Activated CD4-positive, alpha-beta memory T cell treated with anti-CD3 and anti-CD28 coated beads, Interleukin-2, amount 10 ng/mL, durations not matched to agents 7 days and 5 days (primary cell): ENCODE data around the gene FAM227A. TPM values are rescaled to one million over a fixed set of nuclear protein-coding genes. Genes with fewer than 3 reads are reported as not detected.
"Not testable (repeated sequence)": the region's sequence is repeated elsewhere in the genome, so short reads cannot be mapped to it uniquely, and the experiment has no call there.

Experiments
- CTCF ChIA-PET: fragments of 350-600 bp; sonication (Branson Sonifier 250); formaldehyde crosslinking; loops from one replicate; lab custom pipeline; 2021; ENCODE audit warnings: antibody characterized with exemption, inconsistent platforms; lab: Charles Lee
- POLR2A ChIA-PET: fragments of 350-600 bp; sonication (Branson Sonifier 250); formaldehyde crosslinking; loops from one replicate; lab custom pipeline; 2021; ENCODE audit warnings: antibody characterized with exemption; lab: Charles Lee
- DNase-seq: peaks from one replicate; pipeline ENCODE4 v3.0.0-alpha.2; 2020
- H3K27ac Mint-ChIP-seq: one replicate; pipeline ENCODE4 v1.8.0; 2021; ENCODE audit warnings: mild to moderate bottlenecking, mixed read lengths
- H3K27me3 Mint-ChIP-seq: one replicate; pipeline ENCODE4 v1.8.0; 2021; ENCODE audit warnings: mixed read lengths
- H3K36me3 Mint-ChIP-seq: one replicate; pipeline ENCODE4 v1.8.0; 2021; ENCODE audit warnings: low read depth, mixed read lengths
- H3K4me1 Mint-ChIP-seq: one replicate; pipeline ENCODE4 v1.8.0; 2021; ENCODE audit warnings: mixed read lengths
- H3K4me3 Mint-ChIP-seq: one replicate; pipeline ENCODE4 v1.8.0; 2021; ENCODE audit warnings: mild to moderate bottlenecking, mixed read lengths
- H3K9me3 Mint-ChIP-seq: one replicate; pipeline ENCODE4 v1.8.0; 2021; ENCODE audit warnings: mixed read lengths
- total RNA-seq, 2 experiments: library from RNA; stranded (reverse); gene quantifications; one replicate each; pipeline ENCODE4 v1.2.3, GENCODE V29; 2021

Gene FAM227A
- total RNA-seq, 2 experiments from 2014 or later, result 0.10 to 0.45 TPM

GRCh38 chr22:38618258-38618657 lies 37.9 kb downstream of the FAM227A start:
- peaks cover 5% of the 10 kb centered on the region for H3K9me3 Mint-ChIP-seq
- H3K36me3 Mint-ChIP-seq, result no peaks in the 10 kb centered on the region
- DNase-seq, result no peak
- H3K27ac Mint-ChIP-seq, result no peak overlapping the region
- peaks cover 3% of the 10 kb centered on the region for H3K4me1 Mint-ChIP-seq
- ChIA-PET POLR2A (no interaction called here), CTCF (interaction anchor here (0.6 to 0.7 kb wide), 2 partner anchors 13 to 55 kb away, joined by 3 to 4 read pairs; no protein-coding TSS in a partner anchor)
- H3K4me3 Mint-ChIP-seq, result no peak overlapping the region
- peaks cover 3% of the 10 kb centered on the region for H3K27me3 Mint-ChIP-seq

- DNase-seq, H3K36me3 Mint-ChIP-seq, POLR2A ChIA-PET, H3K9me3 Mint-ChIP-seq, H3K27ac Mint-ChIP-seq, H3K4me3 Mint-ChIP-seq, CTCF ChIA-PET, H3K27me3 Mint-ChIP-seq, H3K4me1 Mint-ChIP-seq: not testable (repeated sequence)
Measured at GRCh38 chr22:38615064-38615405, 41.2 kb downstream of the FAM227A start.

- Mint-ChIP-seq H3K36me3 (no peaks in the 10 kb centered on the region), H3K4me1 (no peaks in the 10 kb centered on the region), H3K9me3 (peaks cover 5% of the 10 kb centered on the region), H3K27ac (no peak overlapping the region), H3K27me3 (peaks cover 3% of the 10 kb centered on the region), H3K4me3 (no peak overlapping the region)
- ChIA-PET CTCF (no interaction called here), POLR2A (interaction anchor here (1.7 kb wide), 1 partner anchor 92 kb away, joined by 3 read pairs; no protein-coding TSS in a partner anchor)
- no peak for DNase-seq
Measured at GRCh38 chr22:38614332-38615063, 41.7 kb downstream of the FAM227A start.

- ChIA-PET POLR2A (interaction anchor here (1.7 kb wide), 1 partner anchor 93 kb away, joined by 3 read pairs; no protein-coding TSS in a partner anchor), CTCF (no interaction called here)
- Mint-ChIP-seq H3K27me3 (peaks cover 3% of the 10 kb centered on the region), H3K4me1 (no peaks in the 10 kb centered on the region), H3K27ac (no peak overlapping the region), H3K36me3 (no peaks in the 10 kb centered on the region), H3K4me3 (no peak overlapping the region), H3K9me3 (peaks cover 3% of the 10 kb centered on the region)
- no peak for DNase-seq
Measured at GRCh38 chr22:38613588-38613987, 42.6 kb downstream of the FAM227A start.

- no peaks in the 10 kb centered on the region for H3K27me3 Mint-ChIP-seq
- H3K36me3 Mint-ChIP-seq, result no peaks in the 10 kb centered on the region
- H3K4me3 Mint-ChIP-seq, result no peak overlapping the region
- H3K4me1 Mint-ChIP-seq, result no peaks in the 10 kb centered on the region
- no peaks in the 10 kb centered on the region for H3K9me3 Mint-ChIP-seq
- no peak overlapping the region for H3K27ac Mint-ChIP-seq
- ChIA-PET CTCF (no interaction called here), POLR2A (no interaction called here)
- no peak for DNase-seq
Measured at GRCh38 chr22:38612217-38613006, 43.8 kb downstream of the FAM227A start.

- H3K4me1 Mint-ChIP-seq, result no peaks in the 10 kb centered on the region
- H3K36me3 Mint-ChIP-seq, result no peaks in the 10 kb centered on the region
- H3K27ac Mint-ChIP-seq, result no peak overlapping the region
- H3K4me3 Mint-ChIP-seq, result no peak overlapping the region
- CTCF ChIA-PET, result no interaction called here
- DNase-seq, result no peak
- H3K27me3 Mint-ChIP-seq, result no peaks in the 10 kb centered on the region
- H3K9me3 Mint-ChIP-seq, result no peaks in the 10 kb centered on the region
- POLR2A ChIA-PET, result no interaction called here
Measured at GRCh38 chr22:38611559-38611958, 44.6 kb downstream of the FAM227A start.

GRCh38 chr22:38610234-38610633 lies 46.0 kb downstream of the FAM227A start:
- Mint-ChIP-seq H3K4me1 (no peaks in the 10 kb centered on the region), H3K27me3 (no peaks in the 10 kb centered on the region), H3K4me3 (no peak overlapping the region), H3K9me3 (no peaks in the 10 kb centered on the region), H3K27ac (no peak overlapping the region), H3K36me3 (no peaks in the 10 kb centered on the region)
- ChIA-PET CTCF (no interaction called here), POLR2A (no interaction called here)
- no peak for DNase-seq

GRCh38 chr22:38608992-38609750 lies 47.0 kb downstream of the FAM227A start:
- POLR2A ChIA-PET, result interaction anchor here (0.8 kb wide), 1 partner anchor 89 kb away, joined by 3 read pairs; no protein-coding TSS in a partner anchor
- DNase-seq, result no peak
- CTCF ChIA-PET, result no interaction called here

GRCh38 chr22:38607680-38608079 lies 48.5 kb downstream of the FAM227A start:
- no peaks in the 10 kb centered on the region for H3K27me3 Mint-ChIP-seq
- no peaks in the 10 kb centered on the region for H3K4me1 Mint-ChIP-seq
- no peak for DNase-seq
- no peak overlapping the region for H3K4me3 Mint-ChIP-seq
- H3K36me3 Mint-ChIP-seq, result no peaks in the 10 kb centered on the region
- CTCF ChIA-PET, result interaction anchor here (0.7 kb wide), 1 partner anchor 440 kb away, joined by 5 read pairs; no protein-coding TSS in a partner anchor
- POLR2A ChIA-PET, result no interaction called here
- no peaks in the 10 kb centered on the region for H3K9me3 Mint-ChIP-seq
- H3K27ac Mint-ChIP-seq, result no peak overlapping the region

More at GRCh38 chr22:38608992-38609750, 47.0 kb downstream of the FAM227A start:
- H3K36me3 Mint-ChIP-seq, result no peaks in the 10 kb centered on the region
- H3K27ac Mint-ChIP-seq, result no peak overlapping the region
- H3K27me3 Mint-ChIP-seq, result no peaks in the 10 kb centered on the region
- H3K4me1 Mint-ChIP-seq, result no peaks in the 10 kb centered on the region
- H3K4me3 Mint-ChIP-seq, result no peak overlapping the region
- H3K9me3 Mint-ChIP-seq, result no peaks in the 10 kb centered on the region

GRCh38 chr22:38602166-38602565 lies 54.0 kb downstream of the FAM227A start:
- H3K36me3 Mint-ChIP-seq, result no peaks in the 10 kb centered on the region
- H3K27me3 Mint-ChIP-seq, result peaks cover 11% of the 10 kb centered on the region
- no peaks in the 10 kb centered on the region for H3K4me1 Mint-ChIP-seq
- no peak for DNase-seq
- H3K27ac Mint-ChIP-seq, result no peak overlapping the region
- no peaks in the 10 kb centered on the region for H3K9me3 Mint-ChIP-seq
- ChIA-PET CTCF (no interaction called here), POLR2A (no interaction called here)
- no peak overlapping the region for H3K4me3 Mint-ChIP-seq

GRCh38 chr22:38601221-38601764 lies 54.9 kb downstream of the FAM227A start:
- POLR2A ChIA-PET, result no interaction called here
- H3K36me3 Mint-ChIP-seq, result no peaks in the 10 kb centered on the region
- H3K27me3 Mint-ChIP-seq, result peaks cover 13% of the 10 kb centered on the region
- no peak overlapping the region for H3K4me3 Mint-ChIP-seq
- H3K4me1 Mint-ChIP-seq, result no peaks in the 10 kb centered on the region
- CTCF ChIA-PET, result no interaction called here
- no peak for DNase-seq
- no peaks in the 10 kb centered on the region for H3K9me3 Mint-ChIP-seq
- H3K27ac Mint-ChIP-seq, result no peak overlapping the region

- H3K9me3 Mint-ChIP-seq, result no peaks in the 10 kb centered on the region
- ChIA-PET CTCF (no interaction called here), POLR2A (no interaction called here)
- H3K4me3 Mint-ChIP-seq, result no peak overlapping the region
- no peaks in the 10 kb centered on the region for H3K4me1 Mint-ChIP-seq
- no peaks in the 10 kb centered on the region for H3K36me3 Mint-ChIP-seq
- DNase-seq, result no peak
- H3K27ac Mint-ChIP-seq, result no peak overlapping the region
- H3K27me3 Mint-ChIP-seq, result peaks cover 20% of the 10 kb centered on the region
Measured at GRCh38 chr22:38599466-38599865, 56.7 kb downstream of the FAM227A start.

- H3K4me1 Mint-ChIP-seq, H3K9me3 Mint-ChIP-seq, H3K27ac Mint-ChIP-seq, CTCF ChIA-PET, POLR2A ChIA-PET, H3K27me3 Mint-ChIP-seq, H3K4me3 Mint-ChIP-seq, DNase-seq, H3K36me3 Mint-ChIP-seq: not testable (repeated sequence)
Measured at GRCh38 chr22:38582923-38583322, 73.3 kb downstream of the FAM227A start.
